GM13976 (cell line): ENCODE data around the gene ZNF777.

ENCODE experiments used
- DNase-seq: peaks from one replicate; pipeline ENCODE4 v3.0.0; 2012; ENCODE audit warnings: low spot score
- in situ Hi-C: fragments of 300-500 bp; cut with MboI; formaldehyde crosslinking; loops from one replicate; pipeline ENCODE4 v1.12.0; 2022; ENCODE audit warnings: low sequenced_read_pairs, mixed read lengths, inconsistent platforms; ENCODE audit not compliant: unreplicated experiment
- TF ChIP-seq, protein P1 (sequence below): IDR thresholded peaks from 2 replicates; pipeline ENCODE4 v1.5.1; 2012; ENCODE audit warnings: borderline replicate concordance, mild to moderate bottlenecking; ENCODE audit not compliant: insufficient read depth; ENCODE audit errors: extremely low read depth, missing control alignments, control extremely low read depth

ZNF777 gene

DNA sequence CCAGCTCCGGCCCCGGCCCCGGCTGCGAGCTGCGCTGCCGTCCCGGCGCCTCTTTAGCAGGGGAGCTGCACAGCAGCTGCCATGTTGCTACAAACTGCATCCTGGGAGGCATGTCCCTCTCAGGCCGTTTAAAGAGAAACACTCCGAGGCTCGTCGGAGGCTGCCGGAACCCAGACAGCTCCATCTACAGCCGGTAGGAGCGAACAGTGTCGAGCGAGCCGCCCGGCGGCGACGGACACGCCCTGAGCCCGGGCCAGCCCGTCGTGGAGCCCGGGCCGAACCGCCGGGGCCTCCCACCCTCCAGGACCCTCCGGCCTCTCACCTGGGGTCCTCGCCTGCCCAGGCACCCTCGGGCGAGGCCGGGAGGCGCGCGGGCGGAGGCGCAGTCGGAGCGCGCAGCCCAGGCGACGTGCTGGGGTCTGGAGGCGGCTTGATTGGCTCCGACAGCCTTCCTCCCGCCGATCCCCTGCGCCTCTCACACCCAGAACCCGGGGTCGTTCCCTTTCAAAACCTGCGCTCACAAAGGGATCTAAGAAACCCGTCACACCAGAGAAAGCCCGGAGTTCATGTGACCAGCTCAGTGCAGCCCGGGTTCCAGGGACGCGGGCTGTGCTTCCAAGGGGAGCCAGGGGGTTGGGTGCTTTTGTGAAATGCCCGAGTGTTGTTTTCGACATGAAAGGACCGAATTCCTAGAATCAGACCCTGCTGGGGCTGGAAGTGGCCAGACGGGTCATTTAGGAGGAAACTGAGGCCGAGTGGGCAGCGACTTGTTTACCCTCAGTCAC is at the start of gene ZNF777:
Gene ZNF777, minus strand, starts transcription at position 570 of the 785 bp plus-strand sequence. CDS start 5,040 bp downstream, outside the sequence.
- in situ Hi-C loops, result no loop called here
- peak; percentile 93 for DNase-seq
- TF ChIP-seq, protein P1, sequence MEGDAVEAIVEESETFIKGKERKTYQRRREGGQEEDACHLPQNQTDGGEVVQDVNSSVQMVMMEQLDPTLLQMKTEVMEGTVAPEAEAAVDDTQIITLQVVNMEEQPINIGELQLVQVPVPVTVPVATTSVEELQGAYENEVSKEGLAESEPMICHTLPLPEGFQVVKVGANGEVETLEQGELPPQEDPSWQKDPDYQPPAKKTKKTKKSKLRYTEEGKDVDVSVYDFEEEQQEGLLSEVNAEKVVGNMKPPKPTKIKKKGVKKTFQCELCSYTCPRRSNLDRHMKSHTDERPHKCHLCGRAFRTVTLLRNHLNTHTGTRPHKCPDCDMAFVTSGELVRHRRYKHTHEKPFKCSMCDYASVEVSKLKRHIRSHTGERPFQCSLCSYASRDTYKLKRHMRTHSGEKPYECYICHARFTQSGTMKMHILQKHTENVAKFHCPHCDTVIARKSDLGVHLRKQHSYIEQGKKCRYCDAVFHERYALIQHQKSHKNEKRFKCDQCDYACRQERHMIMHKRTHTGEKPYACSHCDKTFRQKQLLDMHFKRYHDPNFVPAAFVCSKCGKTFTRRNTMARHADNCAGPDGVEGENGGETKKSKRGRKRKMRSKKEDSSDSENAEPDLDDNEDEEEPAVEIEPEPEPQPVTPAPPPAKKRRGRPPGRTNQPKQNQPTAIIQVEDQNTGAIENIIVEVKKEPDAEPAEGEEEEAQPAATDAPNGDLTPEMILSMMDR, result peak; percentile 77

DNA sequence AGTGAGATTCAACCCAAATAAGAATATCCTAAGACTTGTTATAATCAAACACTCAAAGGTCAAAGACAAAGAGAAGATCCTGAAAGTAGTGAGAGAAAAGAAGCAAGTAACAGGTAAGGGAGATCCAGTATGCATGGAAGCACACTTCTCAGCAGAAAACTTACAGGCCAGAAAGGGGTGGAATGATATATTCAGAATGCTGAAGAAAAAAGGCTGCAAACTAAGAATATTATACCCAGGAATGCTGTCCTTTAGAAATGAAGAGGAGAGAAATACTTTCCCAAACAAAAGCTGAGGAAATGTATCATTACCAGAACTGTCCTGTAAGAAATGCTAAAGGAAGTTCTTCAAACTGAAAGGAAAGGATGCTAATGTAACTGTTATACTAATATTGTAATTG is 49.4 kb upstream of the ZNF777 start:
- TF ChIP-seq, protein P1, result no peak
- in situ Hi-C loops, result no loop called here
- no peak for DNase-seq

DNA sequence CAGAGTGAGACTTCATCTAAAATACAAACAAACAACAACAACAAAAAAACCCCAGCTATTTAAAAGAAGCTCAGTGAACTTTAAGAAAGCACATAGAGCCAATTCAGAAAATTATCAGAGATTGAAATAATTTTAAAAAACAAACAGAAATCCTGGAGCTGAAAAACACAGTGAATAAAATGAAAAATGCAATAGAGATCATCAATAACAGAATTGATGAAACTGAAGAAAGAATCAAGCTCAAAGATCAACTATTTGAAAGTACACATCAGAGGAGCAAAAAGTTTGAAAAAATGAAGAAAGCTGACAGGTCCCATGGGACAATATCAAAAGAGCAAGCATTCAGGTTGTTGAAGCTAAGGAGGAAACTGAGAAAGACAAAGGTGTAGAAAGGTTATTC is 48.9 kb upstream of the ZNF777 start:
- no peak for DNase-seq
- TF ChIP-seq, protein P1, result no peak
- in situ Hi-C loops, result no loop called here

DNA sequence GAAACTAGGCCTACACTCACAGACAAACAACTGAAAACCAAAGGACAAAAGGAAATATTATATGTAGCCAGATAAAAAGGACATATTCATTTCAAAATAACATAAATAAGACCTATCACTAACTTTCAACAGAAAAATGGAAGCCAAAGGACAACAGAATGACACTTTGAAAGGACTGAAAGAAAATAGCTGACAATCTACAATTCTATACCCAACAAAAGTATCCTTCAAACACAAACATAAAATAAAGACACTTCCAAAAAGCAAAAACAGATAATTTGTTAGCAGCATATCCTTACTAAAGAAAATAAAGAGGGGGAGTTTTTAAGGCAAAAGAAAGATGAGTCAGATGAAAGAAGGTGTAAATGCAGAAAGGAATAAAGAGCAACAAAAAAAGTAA is 44.7 kb upstream of the ZNF777 start:
- TF ChIP-seq, protein P1, result no peak
- DNase-seq, result no peak
- in situ Hi-C loops, result no loop called here

GRCh38 chr7:149501651-149502050 is 40.8 kb upstream of the ZNF777 start:
- TF ChIP-seq, protein P1, result no peak

GRCh38 chr7:149500910-149501309 is 40.0 kb upstream of the ZNF777 start:
- TF ChIP-seq, protein P1, result no peak
- no peak for DNase-seq
- in situ Hi-C loops, result no loop called here

More at GRCh38 chr7:149501651-149502050, 40.8 kb upstream of the ZNF777 start:
- DNase-seq, result no peak
- in situ Hi-C loops, result no loop called here
